HG02840 (cell line): ENCODE data around the gene SAMD11.
"Not testable (repeated sequence)": the region's sequence is repeated elsewhere in the genome, so short reads cannot be mapped to it uniquely, and the experiment has no call there.

ENCODE experiments used
- ATAC-seq: cut with Tn5 transposase; IDR thresholded peaks from one replicate; pipeline ENCODE4 v1.9.1; 2021; ENCODE audit warnings: mild to moderate bottlenecking, moderate library complexity, moderate number of reproducible peaks; ENCODE audit not compliant: unreplicated experiment, low FRiP score

Gene SAMD11

GRCh38 chr1:942864-943533 lies 19.3 kb downstream of the SAMD11 start:
- ATAC-seq = no peak

- ATAC-seq = no peak
These were observed 20.0 kb downstream of the SAMD11 start for GRCh38 chr1:943545-944340.

- no peak for ATAC-seq
These were observed 20.9 kb downstream of the SAMD11 start for GRCh38 chr1:944341-945325.

GRCh38 chr1:945688-946556 lies 22.2 kb downstream of the SAMD11 start:
- ATAC-seq = no peak

GRCh38 chr1:946811-947210 lies 23.1 kb downstream of the SAMD11 start:
- not testable (repeated sequence) for ATAC-seq

GRCh38 chr1:947958-948357 lies 24.2 kb downstream of the SAMD11 start:
- no peak for ATAC-seq

- no peak for ATAC-seq
These were observed 26.5 kb downstream of the SAMD11 start for GRCh38 chr1:950268-950667.

GRCh38 chr1:950881-951280 lies 27.2 kb downstream of the SAMD11 start:
- ATAC-seq = no peak

GRCh38 chr1:951364-951763 lies 27.6 kb downstream of the SAMD11 start:
- ATAC-seq = no peak

- ATAC-seq = no peak
These were observed 28.5 kb downstream of the SAMD11 start for GRCh38 chr1:952201-952600.

GRCh38 chr1:952603-953002 lies 28.9 kb downstream of the SAMD11 start:
- no peak for ATAC-seq

- ATAC-seq = no peak
These were observed 30.0 kb downstream of the SAMD11 start for GRCh38 chr1:953524-954320.

GRCh38 chr1:954927-955326 lies 31.2 kb downstream of the SAMD11 start:
- ATAC-seq = no peak

- no peak for ATAC-seq
These were observed 31.8 kb downstream of the SAMD11 start for GRCh38 chr1:955474-955873.

GRCh38 chr1:956636-957035 lies 32.9 kb downstream of the SAMD11 start:
- ATAC-seq = no peak

GRCh38 chr1:958823-959730 lies 35.4 kb downstream of the SAMD11 start, which contains the start of gene NOC2L:
Gene NOC2L (minus strand): TSS chr1:959256. CDS start chr1:959240, 16 bp downstream.
- ATAC-seq = peak; percentile 62

GRCh38 chr1:959731-960362 lies 36.1 kb downstream of the SAMD11 start:
- ATAC-seq = peak; percentile 4
